Muscle layer of duodenum (tissue), 2 donors: ENCODE measurements around the gene CDC45.

Experiments used
- H3K27ac ChIP-seq: one replicate; pipeline ENCODE4 v1.7.0; 2013; ENCODE audit warnings: mild to moderate bottlenecking, low read length
- H3K27me3 ChIP-seq: one replicate; pipeline ENCODE4 v1.7.0; 2013; ENCODE audit warnings: low read depth, mild to moderate bottlenecking, control low read depth, low read length
- H3K36me3 ChIP-seq, 2 donors: one replicate each; pipeline ENCODE4 v1.7.0; 2013; ENCODE audit warnings: low read length in 2 of 2, control low read depth in 1 of 2, mild to moderate bottlenecking in 1 of 2; ENCODE audit not compliant: insufficient read depth in 2 of 2, control insufficient read depth in 1 of 2
- H3K4me1 ChIP-seq, 2 donors: one replicate each; pipeline ENCODE4 v1.7.0; 2013; ENCODE audit warnings: low read length in 2 of 2, mild to moderate bottlenecking in 2 of 2, control low read depth in 1 of 2, moderate library complexity in 1 of 2; ENCODE audit not compliant: insufficient read depth in 2 of 2, control insufficient read depth in 1 of 2
- H3K4me3 ChIP-seq, 2 donors: one replicate each; pipeline ENCODE4 v1.7.0; 2013; ENCODE audit warnings: low read length in 2 of 2, low read depth in 1 of 2, mild to moderate bottlenecking in 1 of 2
- H3K9me3 ChIP-seq, 2 donors: one replicate each; pipeline ENCODE4 v1.7.0; 2013; ENCODE audit warnings: low read length in 2 of 2, control low read depth in 1 of 2, mild to moderate bottlenecking in 1 of 2; ENCODE audit not compliant: control insufficient read depth in 1 of 2
- donor health status: healthy.

CDC45 gene

DNA sequence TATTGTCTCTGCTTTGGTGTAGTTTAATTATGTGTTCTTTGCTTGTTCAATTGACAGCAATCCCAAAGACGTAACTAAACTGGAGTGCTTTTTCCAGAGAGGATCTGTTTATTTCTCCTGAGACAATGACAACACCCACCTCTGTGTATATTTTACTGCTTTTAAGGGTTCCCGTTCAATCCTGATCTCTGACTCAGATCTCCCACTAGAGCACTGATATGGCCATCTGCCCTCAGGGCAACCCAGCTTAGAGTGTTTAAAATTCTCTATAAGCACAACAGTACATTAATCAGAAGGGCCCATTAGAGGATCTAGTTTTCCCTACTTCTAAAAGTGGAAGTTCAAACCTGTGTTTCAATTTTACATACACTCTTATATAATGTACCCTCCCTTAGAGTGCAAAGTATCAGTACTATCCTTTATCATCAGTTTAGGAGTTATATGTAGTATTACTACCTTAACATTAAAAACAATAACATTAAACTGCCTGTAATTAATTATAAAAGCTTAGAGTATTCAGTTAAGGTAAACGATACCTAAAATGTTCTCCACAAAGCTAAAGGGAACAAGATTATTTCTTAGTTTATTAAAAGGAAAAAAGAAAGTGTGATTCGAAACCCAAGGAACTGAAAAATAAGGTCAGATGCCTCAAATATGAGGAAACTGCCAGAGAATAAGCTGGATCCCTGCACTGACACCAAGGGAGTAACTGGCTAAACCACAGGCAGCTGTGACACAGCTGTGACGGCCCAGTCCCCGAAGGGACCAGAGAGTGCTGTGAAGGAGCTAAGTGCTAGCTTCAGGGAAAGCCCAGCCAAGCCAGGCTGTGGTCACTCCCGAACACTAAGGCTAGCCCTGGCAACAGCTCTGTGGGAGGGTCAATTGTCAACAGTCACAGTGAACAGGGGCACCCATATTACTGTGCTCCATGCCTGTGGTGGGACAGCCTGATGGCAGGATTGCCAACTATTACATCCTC lies 15.9 kb upstream of the CDC45 start:
- Histone ChIP-seq H3K36me3 (peaks cover 63 to 76% of the 10 kb centered on the region in 2 donors), H3K27ac (no peak overlapping the region), H3K4me3 (no peak overlapping the region), H3K27me3 (no peaks in the 10 kb centered on the region), H3K9me3 (no peaks in the 10 kb centered on the region), H3K4me1 (no peaks in the 10 kb centered on the region)

DNA sequence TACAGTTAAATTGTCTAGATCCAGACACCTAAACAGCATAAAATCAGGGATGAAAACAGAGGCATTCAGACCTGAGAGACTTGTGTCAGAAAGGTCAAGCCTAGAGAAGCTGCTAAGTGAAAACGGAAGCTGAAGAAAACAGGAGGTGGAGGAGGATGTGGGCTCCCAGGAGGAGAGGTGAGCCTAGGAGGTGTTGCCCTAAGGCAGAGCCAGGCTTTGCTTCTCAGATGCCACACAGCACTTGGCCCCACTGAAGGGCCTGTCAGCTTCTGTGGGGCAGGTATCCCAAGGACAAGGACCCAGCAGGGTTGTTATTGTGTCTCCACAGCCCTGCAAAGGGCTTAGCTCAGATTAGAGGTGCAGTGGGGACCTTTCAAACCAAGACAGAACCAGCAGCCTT lies 15.2 kb upstream of the CDC45 start:
- peaks cover 69 to 84% of the 10 kb centered on the region in 2 donors for H3K36me3 ChIP-seq
- H3K27ac ChIP-seq = no peak overlapping the region
- H3K9me3 ChIP-seq = no peaks in the 10 kb centered on the region
- H3K4me1 ChIP-seq = no peaks in the 10 kb centered on the region
- H3K4me3 ChIP-seq = no peak overlapping the region
- H3K27me3 ChIP-seq = no peaks in the 10 kb centered on the region

DNA sequence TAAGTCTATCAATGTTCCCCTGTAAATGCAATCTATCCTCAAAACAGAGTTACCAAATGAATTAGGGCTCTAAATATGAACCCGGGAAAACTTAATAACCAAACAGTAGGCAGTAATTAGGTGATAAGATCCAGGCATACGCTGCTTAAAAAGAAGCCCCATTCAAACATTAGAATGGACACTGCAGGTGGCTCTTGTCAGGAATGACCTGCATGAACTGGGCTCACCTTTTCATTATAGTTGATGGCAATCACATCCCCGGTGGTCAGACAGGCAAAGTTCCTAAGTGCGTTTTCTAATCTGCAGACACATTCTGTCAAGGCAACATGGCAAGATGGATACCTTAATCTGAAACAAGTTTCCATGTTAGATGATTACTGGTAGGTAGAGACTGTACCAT lies 14.7 kb upstream of the CDC45 start:
- Histone ChIP-seq H3K27me3 (no peaks in the 10 kb centered on the region), H3K4me3 (no peak overlapping the region), H3K4me1 (no peaks in the 10 kb centered on the region), H3K36me3 (peaks cover 73 to 88% of the 10 kb centered on the region in 2 donors), H3K9me3 (no peaks in the 10 kb centered on the region), H3K27ac (no peak overlapping the region)

DNA sequence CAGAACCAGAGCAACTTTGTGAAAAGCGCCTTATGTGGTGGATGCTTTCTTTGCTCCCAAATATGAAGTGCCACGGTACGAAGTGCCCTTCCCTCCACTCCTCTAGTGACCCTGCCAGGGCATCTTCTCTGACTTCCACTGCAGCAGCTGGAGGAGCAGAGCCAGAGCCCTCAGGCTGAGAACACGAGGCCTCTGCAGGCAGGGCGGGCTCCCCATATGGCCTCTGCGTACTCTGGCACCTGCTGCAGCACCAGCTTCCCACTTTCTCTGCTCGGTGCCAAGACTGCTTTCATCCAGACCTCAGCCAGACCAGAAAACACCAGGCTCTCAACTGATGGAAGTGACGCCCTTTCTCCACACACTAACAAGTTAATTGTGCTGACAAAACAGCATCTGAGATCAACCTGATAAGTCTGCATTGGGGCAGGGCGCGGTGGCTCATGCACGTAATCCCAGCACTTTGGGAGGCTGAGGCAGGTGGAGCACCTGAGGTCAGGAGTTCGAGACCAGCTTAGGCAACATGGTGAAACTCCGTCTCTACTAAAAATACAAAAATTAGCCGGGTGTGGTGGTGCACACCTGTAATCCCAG lies 13.5 kb upstream of the CDC45 start:
- Histone ChIP-seq H3K27ac (no peak overlapping the region), H3K4me3 (no peak overlapping the region), H3K9me3 (no peaks in the 10 kb centered on the region), H3K4me1 (no peaks in the 10 kb centered on the region), H3K27me3 (no peaks in the 10 kb centered on the region), H3K36me3 (peaks cover 80 to 87% of the 10 kb centered on the region in 2 donors)

DNA sequence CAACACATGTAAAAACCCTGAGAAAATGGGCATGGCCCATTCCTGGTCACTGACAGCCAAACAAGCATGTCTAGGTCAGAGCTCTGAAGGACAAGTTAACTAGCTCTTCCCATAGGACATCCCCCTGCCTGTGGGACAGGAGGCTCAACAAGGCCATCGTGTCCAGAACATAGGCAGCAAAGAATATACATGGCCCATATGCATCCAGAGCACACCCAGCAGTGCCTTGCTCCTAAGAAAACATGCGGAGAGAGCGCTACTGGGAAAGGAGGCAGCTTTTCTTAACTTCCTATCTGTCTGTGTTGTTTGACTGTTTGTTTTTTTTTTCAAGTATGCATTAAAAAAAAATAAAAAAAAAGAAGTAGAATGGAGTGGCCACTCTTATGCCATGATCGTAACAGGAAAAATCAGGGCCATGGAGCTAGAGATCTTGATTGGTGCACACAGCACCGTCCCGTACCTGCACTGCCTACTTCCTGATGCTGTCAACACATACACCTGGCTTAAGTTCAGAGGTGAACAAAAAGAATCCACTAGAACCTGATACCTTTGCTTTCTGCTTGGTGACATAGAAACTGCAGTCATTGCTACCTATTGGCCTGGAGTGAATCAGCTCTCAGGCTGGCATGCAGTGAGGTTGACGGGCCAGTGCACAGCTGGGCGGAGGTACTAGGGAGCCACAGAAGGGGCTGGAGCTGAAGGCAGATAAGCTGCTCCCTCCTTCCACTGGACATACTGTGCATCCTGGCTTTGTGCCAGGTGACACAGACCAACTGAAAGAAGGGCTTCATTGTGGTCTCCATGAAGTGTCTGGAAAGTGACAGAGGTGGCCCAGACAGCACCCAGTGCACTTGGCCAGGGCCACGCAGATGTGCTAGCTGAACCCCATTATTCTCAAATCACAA lies 12.6 kb upstream of the CDC45 start:
- Histone ChIP-seq H3K9me3 (no peaks in the 10 kb centered on the region), H3K4me1 (no peaks in the 10 kb centered on the region), H3K27ac (no peak overlapping the region), H3K36me3 (peaks cover 83 to 93% of the 10 kb centered on the region in 2 donors), H3K27me3 (no peaks in the 10 kb centered on the region), H3K4me3 (no peak overlapping the region)

DNA sequence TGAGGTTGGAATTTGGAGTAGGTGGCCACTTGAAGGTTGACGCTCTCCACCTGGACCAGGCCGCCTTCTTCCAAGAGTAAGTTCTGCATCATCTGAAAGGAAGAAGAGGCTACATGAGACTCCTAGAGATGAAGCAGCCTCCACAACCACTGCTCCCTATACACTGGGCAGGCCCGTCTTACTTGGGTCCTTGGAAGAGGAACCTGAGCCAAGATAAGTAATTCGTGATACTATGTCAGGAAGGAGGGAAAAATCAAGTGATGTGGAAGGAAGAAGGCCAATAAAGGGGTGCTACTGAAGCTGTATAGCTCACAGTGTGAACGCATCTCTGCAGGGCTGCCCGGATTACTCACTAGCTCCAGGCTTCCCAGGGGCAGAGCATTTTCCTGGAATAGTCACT lies 11.8 kb upstream of the CDC45 start:
- H3K9me3 ChIP-seq = no peaks in the 10 kb centered on the region
- H3K27me3 ChIP-seq = no peaks in the 10 kb centered on the region
- peaks cover 85 to 96% of the 10 kb centered on the region in 2 donors for H3K36me3 ChIP-seq
- H3K4me1 ChIP-seq = no peaks in the 10 kb centered on the region
- no peak overlapping the region for H3K27ac ChIP-seq
- H3K4me3 ChIP-seq = no peak overlapping the region

DNA sequence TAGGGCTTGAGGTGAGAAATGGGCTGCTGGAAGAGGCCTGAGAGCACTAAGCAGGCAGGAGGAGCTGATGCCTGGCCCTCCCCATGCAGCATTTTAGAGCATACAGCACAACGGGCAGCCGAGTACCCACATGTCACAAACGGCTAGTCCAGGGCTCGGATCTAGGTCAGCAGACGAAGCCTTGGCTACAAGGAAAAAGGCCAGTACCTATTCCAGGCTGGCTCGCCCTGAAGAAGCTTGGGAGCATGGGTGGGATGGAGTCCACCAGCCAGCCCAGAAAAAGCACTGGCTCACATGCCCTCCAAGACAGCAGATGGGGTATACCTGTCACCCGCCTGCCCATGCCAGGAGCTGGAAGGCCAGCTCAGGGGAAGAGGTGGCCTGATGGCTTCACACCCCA lies 10.3 kb upstream of the CDC45 start:
- no peaks in the 10 kb centered on the region for H3K4me1 ChIP-seq
- no peak overlapping the region for H3K4me3 ChIP-seq
- no peaks in the 10 kb centered on the region for H3K27me3 ChIP-seq
- H3K36me3 ChIP-seq = peaks cover 86 to 97% of the 10 kb centered on the region in 2 donors
- no peaks in the 10 kb centered on the region for H3K9me3 ChIP-seq
- H3K27ac ChIP-seq = no peak overlapping the region

DNA sequence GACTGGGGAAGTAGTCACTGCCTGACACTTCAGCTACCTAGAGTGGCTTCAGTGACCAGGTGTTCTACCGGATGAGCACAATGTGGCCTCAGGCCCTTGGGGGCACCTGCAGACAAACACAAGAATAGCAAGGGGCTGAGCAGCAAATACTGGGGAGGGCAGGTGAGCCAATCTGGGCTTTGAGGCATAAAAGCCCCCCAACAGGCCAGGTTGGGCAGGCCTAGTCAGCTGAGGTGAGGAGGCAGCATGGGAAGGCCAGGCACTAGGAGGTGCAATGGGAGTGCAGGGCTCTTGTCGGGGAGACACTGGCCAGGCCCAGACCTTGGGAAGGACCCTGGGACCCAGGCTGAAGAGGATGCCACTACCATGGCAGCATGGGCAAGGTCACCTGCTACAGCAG lies 9.7 kb upstream of the CDC45 start:
- Histone ChIP-seq H3K4me3 (no peak overlapping the region), H3K27me3 (no peaks in the 10 kb centered on the region), H3K9me3 (no peaks in the 10 kb centered on the region), H3K36me3 (peaks cover 80 to 95% of the 10 kb centered on the region in 2 donors), H3K4me1 (no peaks in the 10 kb centered on the region), H3K27ac (no peak overlapping the region)

DNA sequence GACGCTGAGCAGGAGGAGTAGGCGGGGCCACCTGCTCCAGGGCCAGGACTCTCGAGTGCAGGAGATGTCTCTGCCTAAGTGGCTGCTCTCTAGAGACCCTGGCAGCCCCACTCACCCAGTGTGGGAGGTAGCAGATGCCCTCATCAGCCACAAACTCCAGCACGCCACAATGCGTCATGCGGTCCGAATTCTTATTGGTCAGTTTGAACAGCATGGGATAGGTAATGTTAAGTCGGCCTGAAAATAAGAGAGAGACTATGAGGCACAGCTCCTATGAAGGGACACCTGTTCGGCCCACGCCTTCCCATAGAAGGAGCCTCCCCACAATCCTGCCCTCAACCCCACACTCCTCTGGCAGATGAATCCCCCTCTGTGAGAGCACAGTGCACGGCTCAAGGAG lies 8.1 kb upstream of the CDC45 start:
- Histone ChIP-seq H3K9me3 (no peaks in the 10 kb centered on the region), H3K27me3 (no peaks in the 10 kb centered on the region), H3K4me1 (no peaks in the 10 kb centered on the region), H3K36me3 (peaks cover 68 to 80% of the 10 kb centered on the region in 2 donors), H3K4me3 (no peak overlapping the region), H3K27ac (no peak overlapping the region)

DNA sequence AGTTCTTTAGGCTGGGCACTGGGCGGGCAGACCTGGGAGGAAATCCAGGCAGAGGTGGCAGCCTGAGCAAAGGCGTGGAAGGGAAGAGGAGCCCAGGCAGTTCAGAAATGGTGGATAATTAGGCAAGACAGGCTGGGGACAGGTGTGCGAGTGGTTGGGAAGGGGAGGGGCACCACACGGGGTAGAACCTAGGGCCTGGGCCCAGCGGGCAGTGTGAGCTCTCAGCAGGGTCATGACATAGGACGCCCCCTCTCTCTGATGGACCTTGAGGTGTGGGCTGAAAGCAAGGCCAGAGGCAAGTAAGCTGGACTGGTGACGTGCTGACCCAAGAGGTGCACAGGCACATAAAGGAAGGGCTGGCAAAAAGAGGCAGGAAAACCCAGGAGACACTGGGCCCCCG lies 7.5 kb upstream of the CDC45 start:
- Histone ChIP-seq H3K27me3 (no peaks in the 10 kb centered on the region), H3K9me3 (no peaks in the 10 kb centered on the region), H3K4me3 (no peak overlapping the region), H3K4me1 (peaks cover 1 to 3% of the 10 kb centered on the region in 2 donors), H3K36me3 (peaks cover 62 to 73% of the 10 kb centered on the region in 2 donors), H3K27ac (no peak overlapping the region)

DNA sequence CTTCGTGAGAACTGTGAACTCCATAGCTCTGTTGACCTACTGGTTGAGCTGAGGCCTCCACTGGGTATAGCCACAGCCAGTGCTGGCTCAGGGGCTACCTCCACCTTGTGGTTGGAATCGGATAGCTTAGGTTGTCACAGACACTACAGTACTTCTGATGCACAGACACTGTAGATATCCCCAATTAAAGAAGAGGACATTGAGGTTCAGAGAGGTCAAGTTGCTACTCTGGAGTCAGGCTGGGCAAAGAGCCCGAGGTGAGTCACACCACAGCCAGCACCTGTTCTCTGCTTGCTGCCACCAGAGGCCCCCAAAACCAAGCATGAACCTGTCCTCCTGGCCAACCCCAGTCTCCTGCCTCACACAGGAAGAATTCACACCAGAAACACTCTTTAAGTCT lies 6.1 kb upstream of the CDC45 start:
- Histone ChIP-seq H3K4me3 (no peak overlapping the region), H3K36me3 (peaks cover 49 to 60% of the 10 kb centered on the region in 2 donors), H3K27ac (no peak overlapping the region), H3K27me3 (no peaks in the 10 kb centered on the region), H3K4me1 (peaks cover 4 to 13% of the 10 kb centered on the region in 2 donors), H3K9me3 (no peaks in the 10 kb centered on the region)
